ENCODE results near the gene STAP2.

STAP2 gene

DNA sequence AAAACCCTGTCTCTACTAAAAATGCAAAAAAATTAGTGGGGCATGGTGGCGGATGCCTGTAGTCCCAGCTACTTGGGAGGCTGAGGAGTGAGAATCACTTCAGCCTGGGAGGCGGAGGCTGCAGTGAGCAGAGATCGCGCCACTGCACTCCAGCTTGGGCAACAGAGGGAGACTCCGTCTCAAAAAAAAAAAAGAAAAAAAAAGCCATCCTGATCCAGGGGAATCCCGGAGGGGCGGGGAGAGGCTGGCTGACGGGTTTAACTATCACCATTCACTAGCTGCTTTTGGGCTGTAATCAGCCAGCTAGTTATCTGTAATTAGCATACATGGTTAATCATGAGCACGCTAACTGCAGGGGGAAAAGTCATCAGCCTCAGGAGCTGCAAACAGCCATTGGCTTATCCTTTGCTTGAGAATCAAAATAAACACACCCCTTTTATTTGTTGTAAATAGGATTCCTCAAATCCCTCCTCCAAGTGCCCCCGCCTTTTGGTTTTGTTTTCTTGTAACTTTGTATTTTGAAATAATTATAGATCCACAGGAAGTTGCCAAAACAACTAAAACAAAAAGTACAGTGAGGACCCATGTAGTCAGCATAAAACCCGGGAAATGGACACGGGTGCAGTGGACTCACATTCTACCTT, 24.7 kb downstream of the STAP2 start:
- no peak overlapping the region for H3K4me3 ChIP-seq (ENCODE audit: low read depth, low read length)
- no peak overlapping the region for H3K27ac ChIP-seq
- TF ChIP-seq, protein P1, sequence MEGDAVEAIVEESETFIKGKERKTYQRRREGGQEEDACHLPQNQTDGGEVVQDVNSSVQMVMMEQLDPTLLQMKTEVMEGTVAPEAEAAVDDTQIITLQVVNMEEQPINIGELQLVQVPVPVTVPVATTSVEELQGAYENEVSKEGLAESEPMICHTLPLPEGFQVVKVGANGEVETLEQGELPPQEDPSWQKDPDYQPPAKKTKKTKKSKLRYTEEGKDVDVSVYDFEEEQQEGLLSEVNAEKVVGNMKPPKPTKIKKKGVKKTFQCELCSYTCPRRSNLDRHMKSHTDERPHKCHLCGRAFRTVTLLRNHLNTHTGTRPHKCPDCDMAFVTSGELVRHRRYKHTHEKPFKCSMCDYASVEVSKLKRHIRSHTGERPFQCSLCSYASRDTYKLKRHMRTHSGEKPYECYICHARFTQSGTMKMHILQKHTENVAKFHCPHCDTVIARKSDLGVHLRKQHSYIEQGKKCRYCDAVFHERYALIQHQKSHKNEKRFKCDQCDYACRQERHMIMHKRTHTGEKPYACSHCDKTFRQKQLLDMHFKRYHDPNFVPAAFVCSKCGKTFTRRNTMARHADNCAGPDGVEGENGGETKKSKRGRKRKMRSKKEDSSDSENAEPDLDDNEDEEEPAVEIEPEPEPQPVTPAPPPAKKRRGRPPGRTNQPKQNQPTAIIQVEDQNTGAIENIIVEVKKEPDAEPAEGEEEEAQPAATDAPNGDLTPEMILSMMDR (IDR thresholded peaks at IDR 0.05; ENCODE audit: low read depth, low read length) = no peak

DNA sequence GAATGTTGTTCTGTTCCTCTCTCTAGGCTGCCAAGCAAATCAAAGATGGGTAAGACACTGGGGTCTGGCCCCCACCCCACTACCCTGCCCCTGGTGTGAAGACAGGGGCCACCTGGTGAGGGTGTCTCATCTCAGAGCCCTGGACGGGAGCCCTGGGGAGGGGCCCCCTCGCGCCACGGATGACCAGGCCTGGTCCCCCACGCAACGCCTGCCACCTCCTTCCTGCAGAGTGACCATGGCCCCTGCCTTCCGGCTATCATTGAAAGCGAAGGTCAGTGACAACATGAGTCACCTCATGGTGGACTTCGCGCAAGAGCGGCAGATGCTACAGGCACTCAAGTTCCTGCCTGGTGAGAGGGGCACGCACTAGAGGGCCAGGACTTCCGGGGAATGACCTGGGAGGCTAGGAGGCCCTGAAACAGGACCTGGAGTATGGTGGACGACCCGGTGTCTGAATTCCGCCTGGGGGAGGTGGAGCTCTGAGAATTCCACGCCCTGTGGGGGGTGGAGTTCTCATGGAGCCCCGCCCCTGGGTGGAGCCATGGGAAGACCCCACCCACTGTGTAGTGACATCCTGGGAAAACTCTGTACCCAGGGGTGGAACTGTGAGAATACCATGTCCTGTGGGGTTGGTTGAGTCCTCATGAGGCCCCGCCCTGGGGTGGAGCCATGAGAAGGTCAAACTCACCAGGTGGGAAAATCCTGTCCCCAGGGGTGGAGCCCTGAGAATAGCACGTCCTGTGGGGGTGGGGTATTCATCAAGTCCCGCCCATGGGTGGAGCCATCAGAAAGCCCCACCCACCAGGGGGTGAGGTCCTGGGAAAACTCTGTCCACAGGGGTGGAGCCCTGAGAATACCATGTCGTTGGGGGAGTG, 28.1 kb downstream of the STAP2 start:
- H3K27ac ChIP-seq = no peak overlapping the region
- no peak overlapping the region for H3K4me3 ChIP-seq (ENCODE audit: low read depth, low read length)
- TF ChIP-seq, protein P1 (IDR thresholded peaks at IDR 0.05; ENCODE audit: low read depth, low read length) = no peak
- H3K9me3 ChIP-seq (ENCODE audit: severe bottlenecking) = no peaks in the 10 kb centered on the region
- no peaks in the 10 kb centered on the region for H3K27me3 ChIP-seq (ENCODE audit: insufficient read depth, low read depth, severe bottlenecking)
- peaks cover 30% of the 10 kb centered on the region for H3K36me3 ChIP-seq
- peak; percentile 30 for DNase-seq

More for the DNA sequence above, 24.7 kb downstream of the STAP2 start:
- H3K36me3 ChIP-seq = peaks cover 36% of the 10 kb centered on the region
- H3K27me3 ChIP-seq (ENCODE audit: insufficient read depth, low read depth, severe bottlenecking) = no peaks in the 10 kb centered on the region
- no peak for DNase-seq
- no peaks in the 10 kb centered on the region for H3K9me3 ChIP-seq (ENCODE audit: severe bottlenecking)

DNA sequence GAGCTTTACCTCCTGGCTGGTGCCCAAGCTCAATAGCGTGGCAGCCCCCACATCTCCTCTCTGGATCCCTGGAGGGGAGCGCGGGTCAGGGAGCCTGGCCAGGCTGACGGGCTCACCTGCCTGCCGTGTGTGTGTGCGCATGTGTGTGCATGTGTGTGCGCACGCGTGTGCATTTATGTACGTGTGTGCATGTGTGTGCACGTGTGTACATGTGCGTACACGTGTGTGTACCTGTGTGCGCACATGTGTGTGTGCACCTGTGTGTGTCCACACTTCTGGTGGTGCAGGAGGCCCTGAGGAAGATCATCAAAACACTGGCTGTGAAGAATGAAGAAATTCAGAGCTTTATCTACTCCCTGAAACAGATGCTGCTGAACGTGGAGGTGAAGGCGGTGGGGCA, 33.0 kb downstream of the STAP2 start:
- TF ChIP-seq, protein P1 (IDR thresholded peaks at IDR 0.05; ENCODE audit: low read depth, low read length) = no peak
- Histone ChIP-seq H3K27me3 (ENCODE audit: insufficient read depth, low read depth, severe bottlenecking) (no peaks in the 10 kb centered on the region), H3K9me3 (ENCODE audit: severe bottlenecking) (no peaks in the 10 kb centered on the region), H3K4me3 (ENCODE audit: low read depth, low read length) (no peak overlapping the region), H3K27ac (no peak overlapping the region), H3K36me3 (peaks cover 17% of the 10 kb centered on the region)
- no peak for DNase-seq

DNA sequence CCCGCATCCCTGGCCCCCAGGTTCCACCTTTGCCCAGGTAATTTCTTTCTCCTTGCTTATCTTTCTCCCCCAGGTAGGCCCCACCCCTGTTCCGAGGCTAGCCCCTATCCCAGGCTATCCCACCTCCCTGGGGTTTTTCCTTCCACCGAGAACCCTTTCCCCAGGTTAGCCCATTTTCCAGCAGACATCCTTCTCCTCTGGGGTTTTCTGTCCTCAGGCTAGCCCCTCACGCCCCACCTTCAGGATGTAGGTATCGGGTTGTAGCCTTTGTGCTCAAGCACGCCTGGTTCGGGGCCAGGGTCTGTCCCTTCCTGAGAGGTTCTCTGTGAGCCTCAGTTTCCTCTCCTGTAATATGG, 33.4 kb downstream of the STAP2 start:
- TF ChIP-seq, protein P1 (IDR thresholded peaks at IDR 0.05; ENCODE audit: low read depth, low read length) = no peak
- Histone ChIP-seq H3K9me3 (ENCODE audit: severe bottlenecking) (no peaks in the 10 kb centered on the region), H3K4me3 (ENCODE audit: low read depth, low read length) (no peak overlapping the region), H3K27ac (no peak overlapping the region), H3K27me3 (ENCODE audit: insufficient read depth, low read depth, severe bottlenecking) (no peaks in the 10 kb centered on the region), H3K36me3 (peaks cover 13% of the 10 kb centered on the region)
- no peak for DNase-seq

DNA sequence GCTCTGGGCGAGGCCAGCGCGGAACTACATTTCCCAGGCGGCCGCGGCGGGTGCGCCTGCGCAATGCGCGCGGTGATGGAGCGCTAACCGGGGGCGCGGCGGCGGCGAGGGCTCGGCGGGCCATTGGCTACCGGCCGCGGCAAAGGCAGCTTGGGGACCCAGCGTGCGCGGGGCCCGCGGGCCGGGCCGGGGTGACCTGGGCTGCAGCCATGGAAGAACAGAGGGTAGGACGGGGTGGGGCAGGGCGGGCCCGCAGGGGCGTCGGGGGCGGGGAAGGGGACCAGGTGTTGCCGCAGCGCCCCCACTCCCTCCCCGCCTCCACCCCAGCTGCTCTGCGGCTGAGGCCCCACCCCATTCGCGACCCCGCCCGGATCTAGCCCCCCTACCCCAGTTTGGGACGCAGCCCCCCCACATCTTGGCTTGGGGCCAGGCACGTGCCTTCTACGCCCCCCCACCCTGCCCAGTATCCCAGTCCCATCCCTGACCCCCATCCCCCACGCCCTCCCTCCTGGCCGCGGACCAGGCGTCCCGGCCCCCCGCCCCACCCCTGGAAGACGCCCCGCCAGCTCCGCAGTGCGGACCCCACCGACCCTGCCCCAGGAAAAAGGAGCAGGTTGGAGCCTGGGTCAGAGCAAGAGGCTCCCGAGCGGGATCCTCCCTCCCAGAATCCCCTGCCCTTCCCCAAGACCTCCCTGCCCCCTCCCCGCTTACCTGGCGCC, 33.9 kb downstream of the STAP2 start, which contains the start of gene FSD1:
FSD1 (plus strand) TSS at position 61 of the 719 bp plus-strand sequence; CDS start at position 210, 149 bp downstream.
- H3K4me3 ChIP-seq (ENCODE audit: low read depth, low read length) = peak within 1 kb of the TSS; percentile 37
- no peaks in the 10 kb centered on the region for H3K27me3 ChIP-seq (ENCODE audit: insufficient read depth, low read depth, severe bottlenecking)
- peaks cover 9% of the 10 kb centered on the region for H3K36me3 ChIP-seq
- peak; percentile 71 for DNase-seq
- TF ChIP-seq, protein P1 (IDR thresholded peaks at IDR 0.05; ENCODE audit: low read depth, low read length) = no peak
- no peaks in the 10 kb centered on the region for H3K9me3 ChIP-seq (ENCODE audit: severe bottlenecking)
- H3K27ac ChIP-seq = no peak within 1 kb of the TSS
